H9 (cell line): Measurements from ENCODE around the gene THRB. TPM values are rescaled to one million over a fixed set of nuclear protein-coding genes. Genes with fewer than 3 reads are reported as not detected.

Source experiments
- DNase-seq: peaks from one replicate; pipeline ENCODE4 v3.0.0-alpha.2; 2017
- H2AFZ ChIP-seq: one replicate; pipeline ENCODE4 v1.6.1; 2013; ENCODE audit warnings: mild to moderate bottlenecking, low read length, control low read depth, moderate library complexity
- H2AK5ac ChIP-seq: 2 replicates; pipeline ENCODE4 v1.6.1; 2013; ENCODE audit warnings: low read length, control low read depth, mixed read lengths; ENCODE audit not compliant: insufficient read length
- H2BK120ac ChIP-seq: one replicate; pipeline ENCODE4 v1.6.1; 2013; ENCODE audit warnings: low read depth, mild to moderate bottlenecking, low read length, control low read depth, inconsistent platforms; ENCODE audit not compliant: poor library complexity, severe bottlenecking
- H2BK12ac ChIP-seq: 2 replicates; pipeline ENCODE4 v1.6.1; 2013; ENCODE audit warnings: low read length, control low read depth, mixed read lengths, low read depth; ENCODE audit not compliant: insufficient read length
- H2BK15ac ChIP-seq: 2 replicates; pipeline ENCODE4 v1.6.1; 2013; ENCODE audit warnings: low read depth, low read length, control low read depth
- H2BK20ac ChIP-seq: one replicate; pipeline ENCODE4 v1.6.1; 2013; ENCODE audit warnings: low read depth, mild to moderate bottlenecking, low read length, control low read depth, inconsistent platforms; ENCODE audit not compliant: poor library complexity, severe bottlenecking
- H2BK5ac ChIP-seq: 2 replicates; pipeline ENCODE4 v1.6.1; 2013; ENCODE audit warnings: low read length, control low read depth, mixed read lengths; ENCODE audit not compliant: insufficient read length
- H3K14ac ChIP-seq: 2 replicates; pipeline ENCODE4 v1.6.1; 2013; ENCODE audit warnings: low read length, control low read depth; ENCODE audit not compliant: insufficient read depth
- H3K18ac ChIP-seq: 2 replicates; pipeline ENCODE4 v1.6.1; 2013; ENCODE audit warnings: low read depth, mild to moderate bottlenecking, mixed read lengths, low read length, control low read depth; ENCODE audit not compliant: insufficient read length
- H3K23ac ChIP-seq: 2 replicates; pipeline ENCODE4 v1.6.1; 2013; ENCODE audit warnings: low read length, control low read depth, mixed read lengths, low read depth; ENCODE audit not compliant: insufficient read length
- H3K23me2 ChIP-seq: 2 replicates; pipeline ENCODE4 v1.6.1; 2013; ENCODE audit warnings: low read depth, mild to moderate bottlenecking, mixed read lengths, low read length, control low read depth; ENCODE audit not compliant: insufficient read length, poor library complexity, severe bottlenecking
- H3K27ac ChIP-seq: 2 replicates; pipeline ENCODE4 v1.5.1; 2013; ENCODE audit warnings: low read length, control low read depth, mixed read lengths, low read depth; ENCODE audit not compliant: insufficient read length
- H3K27me3 ChIP-seq: 2 replicates; pipeline ENCODE4 v1.6.1; 2013; ENCODE audit warnings: low read length, control low read depth, inconsistent platforms; ENCODE audit not compliant: insufficient read depth
- H3K4ac ChIP-seq: 2 replicates; pipeline ENCODE4 v1.6.1; 2013; ENCODE audit warnings: low read depth, mild to moderate bottlenecking, control low read depth, inconsistent platforms, low read length, moderate library complexity
- H3K4me1 ChIP-seq: 2 replicates; pipeline ENCODE4 v1.6.1; 2013; ENCODE audit warnings: low read length, control low read depth, inconsistent platforms; ENCODE audit not compliant: insufficient read depth
- H3K4me2 ChIP-seq: 2 replicates; pipeline ENCODE4 v1.6.1; 2013; ENCODE audit warnings: low read length, control low read depth, mixed read lengths; ENCODE audit not compliant: insufficient read length, insufficient read depth
- H3K56ac ChIP-seq: 2 replicates; pipeline ENCODE4 v1.6.1; 2013; ENCODE audit warnings: low read depth, mild to moderate bottlenecking, mixed read lengths, low read length, control low read depth; ENCODE audit not compliant: insufficient read length
- H3K79me1 ChIP-seq: 2 replicates; pipeline ENCODE4 v1.6.1; 2013; ENCODE audit warnings: low read depth, mild to moderate bottlenecking, moderate library complexity, low read length, control low read depth, inconsistent platforms; ENCODE audit not compliant: insufficient read depth, poor library complexity, severe bottlenecking
- H3K79me2 ChIP-seq: 2 replicates; pipeline ENCODE4 v1.6.1; 2013; ENCODE audit warnings: low read length, control low read depth, inconsistent platforms; ENCODE audit not compliant: insufficient read depth
- H3K9ac ChIP-seq: 2 replicates; pipeline ENCODE4 v1.6.1; 2013; ENCODE audit warnings: low read length, control low read depth, mixed read lengths; ENCODE audit not compliant: insufficient read length; ENCODE audit errors: extremely low read depth
- H3K9me3 ChIP-seq: one replicate; pipeline ENCODE4 v1.6.1; 2013; ENCODE audit warnings: low read depth, low read length, inconsistent platforms; ENCODE audit not compliant: control insufficient read depth
- H3T11ph ChIP-seq: one replicate; pipeline ENCODE4 v1.6.1; 2013; ENCODE audit warnings: mild to moderate bottlenecking, low read length, control low read depth, inconsistent platforms
- H4K20me1 ChIP-seq: one replicate; pipeline ENCODE4 v1.6.1; 2013; ENCODE audit not compliant: control insufficient read depth, insufficient read length, insufficient read depth
- H4K5ac ChIP-seq: 2 replicates; pipeline ENCODE4 v1.6.1; 2013; ENCODE audit warnings: low read depth, mild to moderate bottlenecking, mixed read lengths, low read length, control low read depth; ENCODE audit not compliant: insufficient read length
- H4K8ac ChIP-seq: replicated peaks from 2 replicates; pipeline ENCODE4 v1.6.1; 2013; ENCODE audit warnings: low read length, control low read depth, mixed read lengths, low read depth; ENCODE audit not compliant: insufficient read length
- H4K91ac ChIP-seq: 2 replicates; pipeline ENCODE4 v1.6.1; 2013; ENCODE audit warnings: low read depth, mild to moderate bottlenecking, moderate library complexity, mixed read lengths, low read length, control low read depth; ENCODE audit not compliant: insufficient read length
- H3K27ac Mint-ChIP-seq, 3 experiments: 2 replicates in 2 of 3; 3 replicates in 1 of 3; pipeline ENCODE4 v1.8.0; 2020 to 2021; ENCODE audit warnings: mixed read lengths in 3 of 3, mild to moderate bottlenecking in 1 of 3, moderate library complexity in 1 of 3
- H3K27me3 Mint-ChIP-seq: 2 replicates; pipeline ENCODE4 v1.8.0; 2021; ENCODE audit warnings: low read depth, mild to moderate bottlenecking, moderate library complexity, mixed read lengths
- H3K36me3 Mint-ChIP-seq, 3 experiments: 2 replicates in 2 of 3; 3 replicates in 1 of 3; pipeline ENCODE4 v1.8.0; 2020 to 2021; ENCODE audit warnings: low read depth in 3 of 3, mixed read lengths in 3 of 3; ENCODE audit not compliant: insufficient read depth in 1 of 3
- H3K4me1 Mint-ChIP-seq, 2 experiments: 2 replicates each; pipeline ENCODE4 v1.8.0; 2020; ENCODE audit warnings: mixed read lengths in 2 of 2
- H3K4me3 Mint-ChIP-seq, 2 experiments: 2 replicates in 1 of 2; 3 replicates in 1 of 2; pipeline ENCODE4 v1.8.0; 2020 to 2021; ENCODE audit warnings: mild to moderate bottlenecking in 2 of 2, mixed read lengths in 2 of 2, moderate library complexity in 1 of 2
- H3K9me3 Mint-ChIP-seq, 2 experiments: 2 replicates in 1 of 2; 3 replicates in 1 of 2; pipeline ENCODE4 v1.8.0; 2020; ENCODE audit warnings: mild to moderate bottlenecking in 2 of 2, mixed read lengths in 2 of 2, moderate library complexity in 1 of 2
- total RNA-seq: library from RNA; stranded (reverse); gene quantifications from 2 replicates; pipeline ENCODE4 v1.2.1, GENCODE V29; 2021
- TF ChIP-seq, protein P1 (sequence below): fragments of 200-600 bp; sonication (generic); conservative IDR thresholded peaks from 3 replicates; pipeline ENCODE4 v1.8.0; 2021; ENCODE audit warnings: antibody characterized with exemption, mild to moderate bottlenecking

THRB gene
- total RNA-seq, 1 experiment from 2014 or later, result 8.6 TPM

DNA sequence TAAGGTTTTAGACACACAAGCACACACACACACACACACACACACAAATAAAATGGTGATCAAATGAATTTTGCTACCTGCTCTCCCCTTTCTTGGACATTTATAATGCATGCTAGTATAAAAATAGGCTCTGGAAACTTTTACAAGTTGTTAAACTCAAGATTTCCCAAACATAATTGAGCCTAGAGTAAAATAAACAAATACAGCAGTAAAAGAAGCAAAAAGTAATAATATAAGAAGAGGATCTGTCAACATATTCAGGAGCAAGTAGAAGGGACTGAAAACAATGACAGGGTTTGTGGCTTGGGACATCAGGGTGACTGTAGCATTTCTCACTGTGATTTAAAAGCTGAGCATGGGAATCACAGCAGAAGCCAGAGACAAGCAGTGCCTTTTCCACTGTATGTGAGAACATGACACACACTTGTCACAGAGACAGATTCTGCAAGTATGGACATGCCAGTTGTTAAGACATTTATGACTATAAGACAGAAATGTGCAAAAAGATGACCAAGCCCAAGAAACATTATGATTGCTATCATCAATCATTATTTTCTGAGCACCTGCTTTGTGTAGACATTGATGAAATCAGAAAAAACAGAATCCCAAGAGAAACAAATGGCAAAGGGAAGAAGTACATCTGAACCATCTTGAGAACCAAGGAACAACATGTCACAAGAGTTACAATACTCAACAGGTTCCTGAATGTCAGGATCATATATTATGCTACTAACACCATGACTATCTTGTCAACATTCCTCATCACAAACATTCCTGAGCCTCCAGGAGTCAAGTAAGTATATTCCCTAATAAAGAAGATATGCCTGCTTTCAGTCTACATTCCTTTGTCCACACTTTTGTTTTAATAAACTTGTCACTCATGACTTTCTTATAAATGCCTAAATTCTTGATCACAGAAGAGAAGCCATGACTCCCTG lies 7.1 kb downstream of the THRB start:
- Histone ChIP-seq H2BK120ac (no peak overlapping the region), H3K4ac (no peak overlapping the region), H3K23me2 (no peaks in the 10 kb centered on the region), H4K91ac (no peak overlapping the region), H2AFZ (no peak overlapping the region), H3K23ac (no peak overlapping the region), H3K27ac (no peak overlapping the region), H4K20me1 (no peaks in the 10 kb centered on the region), H4K5ac (no peak overlapping the region), H2BK20ac (no peak overlapping the region), H2BK12ac (no peak overlapping the region), H3T11ph (no peak overlapping the region), H3K4me2 (no peak overlapping the region), H3K79me1 (no peaks in the 10 kb centered on the region), H2BK15ac (no peak overlapping the region), H3K14ac (no peak overlapping the region), H3K56ac (no peak overlapping the region), H3K27me3 (no peaks in the 10 kb centered on the region; the same call in 1 of the 2 replicates), H3K18ac (no peak overlapping the region), H2BK5ac (no peak overlapping the region), H3K9me3 (no peaks in the 10 kb centered on the region), H3K4me1 (no peaks in the 10 kb centered on the region), H2AK5ac (no peak overlapping the region), H4K8ac (no peak overlapping the region), H3K9ac (no peak overlapping the region), H3K79me2 (no peaks in the 10 kb centered on the region)
- no peaks in the 10 kb centered on the region for H3K9me3 Mint-ChIP-seq
- peaks cover 27% of the 10 kb centered on the region for H3K27me3 Mint-ChIP-seq
- H3K36me3 Mint-ChIP-seq, result no peaks in the 10 kb centered on the region
- peaks cover 13 to 20% of the 10 kb centered on the region in 2 experiments for H3K4me1 Mint-ChIP-seq
- no peak overlapping the region for H3K4me3 Mint-ChIP-seq
- no peak for DNase-seq
- H3K27ac Mint-ChIP-seq, result no peak overlapping the region
- TF ChIP-seq, protein P1, sequence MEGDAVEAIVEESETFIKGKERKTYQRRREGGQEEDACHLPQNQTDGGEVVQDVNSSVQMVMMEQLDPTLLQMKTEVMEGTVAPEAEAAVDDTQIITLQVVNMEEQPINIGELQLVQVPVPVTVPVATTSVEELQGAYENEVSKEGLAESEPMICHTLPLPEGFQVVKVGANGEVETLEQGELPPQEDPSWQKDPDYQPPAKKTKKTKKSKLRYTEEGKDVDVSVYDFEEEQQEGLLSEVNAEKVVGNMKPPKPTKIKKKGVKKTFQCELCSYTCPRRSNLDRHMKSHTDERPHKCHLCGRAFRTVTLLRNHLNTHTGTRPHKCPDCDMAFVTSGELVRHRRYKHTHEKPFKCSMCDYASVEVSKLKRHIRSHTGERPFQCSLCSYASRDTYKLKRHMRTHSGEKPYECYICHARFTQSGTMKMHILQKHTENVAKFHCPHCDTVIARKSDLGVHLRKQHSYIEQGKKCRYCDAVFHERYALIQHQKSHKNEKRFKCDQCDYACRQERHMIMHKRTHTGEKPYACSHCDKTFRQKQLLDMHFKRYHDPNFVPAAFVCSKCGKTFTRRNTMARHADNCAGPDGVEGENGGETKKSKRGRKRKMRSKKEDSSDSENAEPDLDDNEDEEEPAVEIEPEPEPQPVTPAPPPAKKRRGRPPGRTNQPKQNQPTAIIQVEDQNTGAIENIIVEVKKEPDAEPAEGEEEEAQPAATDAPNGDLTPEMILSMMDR, result no peak
